ENCODE data around the gene ZNF235.
"Not testable (repeated sequence)": the region's sequence is repeated elsewhere in the genome, so short reads cannot be mapped to it uniquely, and the experiment has no call there.

ZNF235 gene

GRCh38 chr19:44254496-44254895 lies 50.3 kb downstream of the ZNF235 start:
- DNase-seq = no peak

DNA sequence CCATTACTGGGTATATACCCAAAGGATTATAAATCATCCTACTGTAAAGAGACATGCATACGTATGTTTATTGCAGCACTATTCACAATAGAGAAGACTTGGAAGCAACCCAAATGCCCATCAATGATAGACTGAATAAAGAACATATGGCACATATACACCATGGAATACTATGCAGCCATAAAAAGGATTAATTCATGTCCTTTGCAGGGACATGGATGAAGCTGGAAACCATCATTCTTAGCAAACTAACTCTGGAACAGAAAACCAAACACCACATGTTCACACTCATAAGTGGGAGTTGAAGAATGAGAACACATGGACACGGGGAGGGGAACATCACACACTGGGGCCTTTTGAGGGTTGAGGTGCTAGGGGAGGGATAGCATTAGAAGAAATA lies 51.4 kb downstream of the ZNF235 start:
- DNase-seq = not testable (repeated sequence)

- not testable (repeated sequence) for DNase-seq
These were observed 52.5 kb downstream of the ZNF235 start for GRCh38 chr19:44252332-44252731.

GRCh38 chr19:44236384-44236783 lies 68.4 kb downstream of the ZNF235 start:
- no peak for DNase-seq

Measured in hematopoietic multipotent progenitor cell treated with erythropoietin and hydrocortisone succinate and interleukin-3 and kit ligand, for 4 days (in vitro differentiated cells).